GM18519 (cell line): ENCODE measurements around the gene GPR62.

ENCODE experiments used
- ATAC-seq: cut with Tn5 transposase; IDR thresholded peaks from one replicate; pipeline ENCODE4 v1.9.1; 2021; ENCODE audit warnings: mild to moderate bottlenecking, moderate library complexity; ENCODE audit not compliant: unreplicated experiment, low FRiP score

GPR62 gene

DNA sequence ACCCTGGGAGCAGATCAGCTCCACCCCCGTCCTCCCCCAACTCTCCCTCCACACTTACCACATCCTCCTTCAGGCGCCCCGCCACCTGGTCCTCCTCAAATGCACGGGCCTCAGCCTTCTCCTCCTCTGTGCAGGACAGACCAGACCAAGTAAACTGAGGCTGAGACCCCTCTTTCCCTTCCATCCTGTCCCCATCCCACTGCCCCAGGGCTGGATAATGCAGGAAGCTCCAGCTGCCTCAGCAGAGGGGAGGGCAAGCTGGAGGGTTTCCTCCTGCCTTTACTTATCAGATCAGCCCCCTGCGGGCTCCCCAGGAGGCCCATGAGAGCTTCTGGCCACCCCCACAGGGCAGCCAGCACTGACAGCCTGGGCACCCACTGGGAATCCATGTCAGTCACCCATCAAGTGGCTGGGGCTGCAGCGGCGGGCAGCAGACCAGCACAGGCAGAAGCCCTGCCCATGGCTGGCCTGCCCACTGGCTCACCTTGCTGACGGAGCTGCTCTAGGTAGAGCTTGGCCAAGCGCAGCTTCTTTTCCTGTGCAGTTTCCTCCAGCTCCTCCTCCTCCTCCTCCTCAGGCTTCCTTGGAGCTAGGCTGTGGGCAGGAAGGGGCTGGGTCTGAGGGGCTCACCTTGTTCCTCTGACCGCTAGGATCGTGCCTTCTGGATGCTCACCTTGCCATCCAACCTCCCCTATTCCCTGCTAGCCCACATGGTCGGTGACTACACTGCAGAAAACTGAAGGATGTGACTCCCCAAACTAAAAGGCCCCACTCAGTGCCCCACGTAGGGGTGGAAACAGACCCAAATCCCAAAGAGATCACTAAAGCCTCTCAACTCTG lies 17.4 kb upstream of the GPR62 start:
- ATAC-seq = no peak

DNA sequence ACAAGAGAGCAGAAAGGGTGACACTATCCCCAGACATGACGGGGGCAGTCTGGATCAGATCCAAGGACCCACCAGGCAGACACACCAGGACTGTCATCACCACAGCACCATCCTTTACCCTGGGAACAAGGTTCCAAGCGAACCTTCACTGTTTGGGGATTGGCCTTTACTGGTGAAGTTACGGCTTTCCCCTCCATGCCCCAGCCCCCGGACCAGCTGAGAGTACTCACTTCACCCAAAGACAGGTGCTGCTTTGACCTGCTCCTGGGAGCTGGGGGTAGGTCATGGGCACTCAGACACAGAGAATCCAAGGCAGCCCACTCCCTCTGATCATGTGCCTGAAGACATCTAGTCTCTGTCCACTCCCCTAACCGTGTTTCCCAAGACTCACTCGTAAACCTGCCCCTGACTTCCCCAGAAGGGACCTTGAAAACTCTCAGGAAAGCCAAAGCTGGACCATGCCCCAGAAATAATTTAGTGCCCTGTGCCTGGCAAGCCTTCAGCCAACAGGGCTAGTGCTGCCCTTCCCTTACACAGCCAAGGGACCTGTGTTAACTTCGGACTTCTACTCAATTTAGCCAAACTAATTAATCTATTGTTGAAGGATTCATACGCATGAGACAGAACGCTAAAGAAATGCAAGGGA lies 16.3 kb upstream of the GPR62 start:
- no peak for ATAC-seq

DNA sequence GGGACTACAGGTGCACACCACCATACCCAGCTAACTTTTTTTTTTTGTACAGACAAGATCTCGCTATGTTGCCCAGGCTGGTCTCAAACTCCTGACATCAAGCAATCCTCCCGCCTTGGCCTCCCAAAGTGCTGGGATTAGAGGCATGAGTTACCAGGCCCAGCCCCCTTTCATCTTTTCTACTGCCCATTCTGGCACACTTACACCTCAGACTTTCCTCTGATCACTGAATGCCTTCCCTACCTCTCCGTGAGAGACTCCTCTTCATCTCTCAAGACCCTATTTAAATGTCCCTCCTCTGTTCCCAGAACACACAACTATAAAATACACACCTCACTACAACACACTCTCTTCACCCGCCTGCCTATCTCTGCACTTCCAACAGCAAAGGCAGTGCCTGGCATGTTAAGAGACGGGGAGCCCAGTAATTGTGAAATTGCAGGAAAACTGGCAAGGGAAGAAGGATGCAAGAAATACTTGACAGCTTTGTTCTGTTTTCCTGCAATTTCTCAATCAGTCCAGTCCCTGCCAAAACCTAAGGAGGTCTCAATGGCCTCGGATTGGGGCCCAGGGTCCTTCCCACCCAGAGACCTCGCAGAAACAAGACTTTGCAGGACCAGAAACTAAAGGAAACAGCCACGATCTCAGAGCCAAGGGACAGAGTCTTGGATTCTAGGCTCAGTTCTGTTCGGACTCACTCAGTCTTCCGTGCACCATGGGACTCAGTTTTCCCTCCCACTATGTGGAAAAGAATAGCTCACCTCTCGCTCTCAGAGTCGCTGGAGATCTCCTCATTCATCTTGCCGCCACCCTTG lies 14.3 kb upstream of the GPR62 start:
- no peak for ATAC-seq

DNA sequence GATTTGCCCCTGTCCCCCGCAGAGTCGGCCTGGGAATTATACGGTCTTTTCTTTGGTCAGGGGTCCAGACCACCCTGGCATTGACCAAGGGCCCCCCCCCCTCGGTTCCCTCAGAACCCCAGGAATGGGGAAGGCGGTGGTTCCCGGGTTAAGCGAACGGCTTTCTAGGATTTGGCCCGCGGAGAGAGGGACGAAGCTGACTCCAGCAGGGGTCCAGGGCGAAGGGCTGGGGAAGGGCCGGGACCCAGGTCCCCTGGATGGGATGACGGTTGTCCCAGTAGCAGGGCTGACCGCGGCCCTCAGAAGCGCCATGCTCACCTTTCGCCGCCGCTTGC lies 13.8 kb upstream of the GPR62 start:
- no peak for ATAC-seq

DNA sequence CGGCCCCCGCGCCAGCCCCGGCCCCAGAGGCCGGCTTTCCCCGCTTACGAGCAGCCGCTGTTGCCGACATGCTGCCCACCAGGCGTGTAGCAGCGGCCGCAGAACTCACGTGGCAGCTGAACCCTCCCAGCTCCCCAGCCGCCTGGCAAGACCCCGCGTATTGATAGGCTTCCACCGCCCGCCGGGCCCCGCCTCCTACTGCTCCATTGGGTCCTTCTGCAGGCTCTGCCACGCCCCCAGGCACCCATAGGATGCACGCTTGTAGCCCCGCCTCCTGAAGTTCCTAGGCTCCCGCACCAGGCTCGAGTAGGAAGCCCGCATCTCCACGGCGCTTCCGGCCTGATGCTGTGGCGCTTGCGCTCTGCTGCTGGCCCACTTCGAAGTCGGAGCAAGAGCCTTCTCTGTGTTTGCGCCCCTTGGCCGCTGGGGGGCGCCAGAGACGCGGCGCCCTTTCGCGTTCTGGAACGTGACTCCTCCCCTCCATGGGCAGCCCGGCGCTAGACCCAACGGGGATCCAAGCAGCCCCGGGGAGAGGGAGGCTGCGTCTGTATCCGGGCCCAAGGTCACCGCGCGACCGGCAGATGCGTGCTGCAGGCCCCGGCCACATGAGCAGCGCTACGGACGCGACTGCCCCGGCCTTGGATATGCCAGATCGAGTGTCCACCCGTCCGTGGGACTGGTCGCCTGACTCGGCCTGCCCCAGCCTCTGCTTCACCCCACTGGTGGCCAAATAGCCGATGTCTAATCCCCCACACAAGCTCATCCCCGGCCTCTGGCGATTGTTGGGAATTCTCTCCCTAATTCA lies 13.2 kb upstream of the GPR62 start, which contains the start of the genes PARP3 and RRP9:
Gene PARP3 (plus strand): TSS at position 566 of the 805 bp plus-strand sequence. CDS start 993 bp downstream, outside the sequence.
Gene RRP9 (minus strand): TSS at position 107 of the 805 bp plus-strand sequence. CDS start 37 bp downstream, at position 70.
- ATAC-seq = peak; percentile 86

DNA sequence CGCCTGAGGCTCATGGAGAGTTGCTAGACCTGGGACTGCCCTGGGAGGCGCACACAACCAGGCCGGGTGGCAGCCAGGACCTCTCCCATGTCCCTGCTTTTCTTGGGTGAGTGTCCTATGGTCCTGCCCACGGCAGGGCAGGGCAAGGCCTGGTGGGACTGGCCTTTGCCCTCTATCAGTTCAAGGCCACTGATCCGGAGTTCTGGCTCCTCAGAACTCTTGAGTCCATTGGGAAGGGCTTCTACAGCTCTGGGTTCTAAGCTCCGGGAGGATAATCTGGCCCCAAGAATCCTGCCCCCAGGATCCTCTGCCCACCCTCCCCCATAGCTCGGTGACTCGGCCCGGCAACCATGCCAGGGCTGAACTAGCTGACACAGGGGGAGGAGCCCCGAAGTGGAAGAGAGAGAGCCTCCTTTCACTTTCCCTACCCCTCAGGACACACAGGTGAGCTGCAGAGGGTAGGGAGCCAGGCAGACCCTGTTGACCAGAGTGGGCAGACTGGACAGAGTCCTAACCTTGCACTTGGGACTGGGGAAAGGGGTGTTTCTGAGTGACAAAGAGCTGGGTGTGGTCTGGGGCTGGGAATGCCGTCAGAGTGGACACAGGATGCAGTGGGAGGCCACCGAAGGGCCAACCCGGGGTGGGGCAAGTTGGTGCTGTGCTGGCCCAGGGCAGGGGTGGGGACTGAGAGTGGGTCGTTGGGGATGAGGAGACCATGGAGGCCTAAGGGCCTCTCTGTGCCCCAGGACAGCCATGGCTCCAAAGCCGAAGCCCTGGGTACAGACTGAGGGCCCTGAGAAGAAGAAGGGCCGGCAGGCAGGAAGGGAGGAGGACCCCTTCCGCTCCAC lies 12.4 kb upstream of the GPR62 start:
- no peak for ATAC-seq

DNA sequence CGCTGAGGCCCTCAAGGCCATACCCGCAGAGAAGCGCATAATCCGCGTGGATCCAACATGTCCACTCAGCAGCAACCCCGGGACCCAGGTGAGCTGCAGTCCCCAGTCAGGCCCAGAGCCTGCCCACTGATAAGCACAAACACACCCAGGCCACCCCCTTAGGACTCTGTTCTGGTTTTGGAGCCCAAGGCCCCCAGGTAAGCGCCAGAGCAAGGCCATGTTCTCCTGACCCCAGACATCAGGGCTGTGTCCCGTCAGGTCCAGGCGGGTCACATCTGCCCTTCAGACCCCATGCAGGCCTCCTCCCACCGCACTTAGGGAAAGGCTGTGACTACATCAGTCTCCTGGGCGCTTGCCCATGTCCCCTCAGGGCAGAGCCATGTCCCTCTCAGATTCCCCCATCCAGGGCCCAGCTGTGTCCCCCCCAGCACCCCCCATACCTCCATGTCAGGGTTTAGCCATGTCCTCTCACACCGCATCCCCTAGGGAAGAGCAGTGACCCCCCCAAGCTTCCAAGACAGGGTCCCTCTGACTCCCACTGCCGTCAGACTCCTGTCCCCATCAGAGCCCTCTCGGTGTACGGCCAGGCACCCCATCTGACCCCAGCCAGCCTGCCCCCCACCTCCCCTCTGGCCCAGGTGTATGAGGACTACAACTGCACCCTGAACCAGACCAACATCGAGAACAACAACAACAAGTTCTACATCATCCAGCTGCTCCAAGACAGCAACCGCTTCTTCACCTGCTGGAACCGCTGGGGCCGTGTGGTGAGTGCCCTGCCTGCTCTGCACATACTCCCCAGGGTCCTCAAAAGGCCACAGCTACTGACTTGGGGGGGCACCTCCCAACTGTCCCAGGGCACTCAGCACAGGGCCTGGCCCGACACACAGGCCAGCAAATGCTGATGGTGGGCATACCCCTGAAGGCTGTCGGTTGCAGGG lies 11.5 kb upstream of the GPR62 start:
- ATAC-seq = no peak

DNA sequence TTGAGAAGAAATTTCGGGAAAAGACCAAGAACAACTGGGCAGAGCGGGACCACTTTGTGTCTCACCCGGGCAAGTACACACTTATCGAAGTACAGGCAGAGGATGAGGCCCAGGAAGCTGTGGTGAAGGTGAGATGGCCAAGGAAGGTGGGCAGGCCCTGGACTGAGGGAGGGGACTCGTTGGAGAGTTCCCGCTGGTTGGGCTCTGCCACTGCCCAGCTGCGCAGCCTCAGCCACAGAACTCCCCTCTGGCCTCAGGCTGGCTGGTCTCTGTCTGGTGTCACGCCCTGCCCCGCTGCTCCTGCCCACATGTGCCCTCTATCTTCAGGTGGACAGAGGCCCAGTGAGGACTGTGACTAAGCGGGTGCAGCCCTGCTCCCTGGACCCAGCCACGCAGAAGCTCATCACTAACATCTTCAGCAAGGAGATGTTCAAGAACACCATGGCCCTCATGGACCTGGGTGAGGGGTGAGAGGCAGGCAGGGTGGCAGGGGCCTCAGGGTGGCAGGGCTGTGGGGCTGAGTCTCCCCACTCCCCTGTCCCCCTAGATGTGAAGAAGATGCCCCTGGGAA lies 10.6 kb upstream of the GPR62 start:
- ATAC-seq = no peak

DNA sequence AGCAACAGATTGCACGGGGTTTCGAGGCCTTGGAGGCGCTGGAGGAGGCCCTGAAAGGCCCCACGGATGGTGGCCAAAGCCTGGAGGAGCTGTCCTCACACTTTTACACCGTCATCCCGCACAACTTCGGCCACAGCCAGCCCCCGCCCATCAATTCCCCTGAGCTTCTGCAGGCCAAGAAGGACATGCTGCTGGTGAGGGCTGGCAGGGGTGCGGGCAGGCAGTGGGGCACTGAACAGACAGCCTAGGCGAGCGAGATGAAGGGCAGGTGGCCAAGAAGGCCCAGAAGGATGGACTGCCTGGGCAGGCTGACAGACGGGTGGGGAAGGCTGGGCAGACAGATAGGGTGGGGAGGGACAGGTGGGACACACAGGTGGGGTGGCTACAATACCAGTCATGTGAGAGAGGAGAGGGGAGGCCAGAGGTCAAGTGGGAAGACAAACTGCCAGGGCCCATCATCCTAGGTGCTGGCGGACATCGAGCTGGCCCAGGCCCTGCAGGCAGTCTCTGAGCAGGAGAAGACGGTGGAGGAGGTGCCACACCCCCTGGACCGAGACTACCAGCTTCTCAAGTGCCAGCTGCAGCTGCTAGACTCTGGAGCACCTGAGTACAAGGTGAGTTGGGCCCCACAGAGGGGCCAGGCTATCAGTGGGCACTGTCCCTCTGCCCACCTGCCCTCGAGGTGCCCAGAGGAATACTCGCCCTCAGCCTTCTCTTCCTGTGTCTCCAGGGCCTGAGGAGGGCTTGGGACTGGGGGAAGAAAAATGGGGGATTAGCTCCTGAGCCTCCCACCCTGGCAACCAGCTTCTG lies 9.9 kb upstream of the GPR62 start:
- ATAC-seq = no peak

DNA sequence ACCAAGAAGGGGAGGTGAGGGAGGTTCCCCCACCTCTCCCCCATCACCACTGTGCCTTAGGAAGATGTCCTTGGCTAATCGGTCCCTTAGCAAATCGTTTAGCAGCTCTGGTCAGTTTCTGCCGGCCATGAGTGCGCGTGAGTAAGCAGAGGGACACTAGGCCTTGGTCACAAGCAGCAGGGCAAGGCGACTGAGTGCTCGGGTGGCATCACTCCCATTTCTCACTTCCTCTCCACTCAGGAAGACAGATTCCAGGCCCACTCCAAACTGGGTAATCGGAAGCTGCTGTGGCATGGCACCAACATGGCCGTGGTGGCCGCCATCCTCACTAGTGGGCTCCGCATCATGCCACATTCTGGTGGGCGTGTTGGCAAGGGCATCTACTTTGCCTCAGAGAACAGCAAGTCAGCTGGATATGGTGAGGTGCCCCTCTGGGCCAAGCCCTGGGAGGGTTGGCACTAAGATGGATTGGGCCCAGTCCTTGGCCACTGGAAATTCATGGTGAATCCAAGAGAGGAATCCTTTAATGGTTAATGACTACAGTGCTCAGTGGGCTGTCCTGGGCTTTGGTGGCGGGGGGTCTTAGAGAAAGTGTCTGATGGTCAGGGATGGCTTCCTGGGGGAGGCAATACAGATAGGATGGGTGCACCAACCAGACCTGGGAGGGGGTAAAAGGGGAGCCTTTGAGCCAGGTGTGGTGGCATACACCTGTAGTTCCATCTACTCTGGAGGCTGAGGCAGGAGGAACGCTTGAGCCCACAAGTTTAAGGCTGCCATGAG lies 9.1 kb upstream of the GPR62 start:
- no peak for ATAC-seq

DNA sequence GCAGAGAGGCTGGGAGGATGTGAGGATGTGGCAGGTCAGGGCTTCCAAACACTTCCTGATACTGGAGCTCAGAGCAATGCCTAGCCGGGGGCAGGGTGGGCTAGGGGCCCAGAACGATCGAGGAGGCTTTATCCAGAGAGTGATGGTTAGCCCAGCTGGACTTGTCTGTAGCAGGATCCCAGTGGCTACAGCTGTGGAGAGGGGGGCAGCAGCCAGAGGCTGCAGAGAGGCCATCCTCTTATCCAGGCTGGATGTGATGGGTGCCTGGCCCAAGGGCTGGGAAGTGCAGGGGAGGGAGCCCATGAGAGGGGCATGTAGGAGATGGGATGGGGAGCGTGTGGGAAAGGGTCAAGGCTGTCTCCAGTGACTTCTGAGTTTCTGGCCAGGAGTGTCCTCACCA lies 8.4 kb upstream of the GPR62 start:
- no peak for ATAC-seq

DNA sequence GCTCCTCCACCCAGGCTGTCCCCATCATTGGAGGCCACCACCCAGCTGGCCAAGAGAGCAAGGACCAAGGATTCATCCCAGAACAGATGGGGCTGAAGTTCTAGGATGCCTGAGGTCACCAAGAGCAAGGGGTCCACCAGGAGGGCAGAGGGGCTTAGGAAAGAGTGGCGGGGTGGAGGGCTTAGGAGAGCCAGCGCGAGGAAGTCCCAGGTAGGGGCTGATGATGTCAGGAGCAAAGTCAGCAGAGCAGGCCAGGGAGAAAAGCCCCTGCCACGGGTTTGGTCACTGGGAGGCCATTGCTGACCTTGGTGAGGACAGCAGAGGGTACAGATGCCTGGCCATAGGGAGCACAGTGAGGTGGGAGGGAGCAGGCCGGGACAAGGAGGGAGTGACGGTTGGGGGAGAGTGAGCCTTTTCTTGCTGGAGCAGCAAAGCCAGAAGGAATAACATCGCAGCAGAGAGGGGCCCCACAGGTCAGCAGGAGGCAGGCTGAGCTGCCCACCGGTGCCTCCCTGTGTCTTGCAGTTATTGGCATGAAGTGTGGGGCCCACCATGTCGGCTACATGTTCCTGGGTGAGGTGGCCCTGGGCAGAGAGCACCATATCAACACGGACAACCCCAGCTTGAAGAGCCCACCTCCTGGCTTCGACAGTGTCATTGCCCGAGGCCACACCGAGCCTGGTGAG lies 7.8 kb upstream of the GPR62 start:
- ATAC-seq = no peak

DNA sequence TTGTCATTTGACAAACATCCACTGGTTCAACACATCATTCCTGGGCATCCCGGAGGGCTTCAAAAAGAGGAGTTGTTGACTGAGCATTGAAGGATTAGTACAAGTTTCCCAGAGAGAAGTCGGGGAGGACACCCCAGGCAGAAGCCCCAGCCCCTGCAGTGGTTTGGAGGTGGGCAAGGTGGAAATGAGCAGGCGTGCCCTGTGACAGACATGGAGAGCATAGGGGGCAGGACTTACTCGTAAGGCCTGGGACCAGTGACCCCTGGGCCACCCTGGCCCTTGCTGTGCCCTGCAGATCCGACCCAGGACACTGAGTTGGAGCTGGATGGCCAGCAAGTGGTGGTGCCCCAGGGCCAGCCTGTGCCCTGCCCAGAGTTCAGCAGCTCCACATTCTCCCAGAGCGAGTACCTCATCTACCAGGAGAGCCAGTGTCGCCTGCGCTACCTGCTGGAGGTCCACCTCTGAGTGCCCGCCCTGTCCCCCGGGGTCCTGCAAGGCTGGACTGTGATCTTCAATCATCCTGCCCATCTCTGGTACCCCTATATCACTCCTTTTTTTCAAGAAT lies 7.1 kb upstream of the GPR62 start:
- ATAC-seq = no peak

DNA sequence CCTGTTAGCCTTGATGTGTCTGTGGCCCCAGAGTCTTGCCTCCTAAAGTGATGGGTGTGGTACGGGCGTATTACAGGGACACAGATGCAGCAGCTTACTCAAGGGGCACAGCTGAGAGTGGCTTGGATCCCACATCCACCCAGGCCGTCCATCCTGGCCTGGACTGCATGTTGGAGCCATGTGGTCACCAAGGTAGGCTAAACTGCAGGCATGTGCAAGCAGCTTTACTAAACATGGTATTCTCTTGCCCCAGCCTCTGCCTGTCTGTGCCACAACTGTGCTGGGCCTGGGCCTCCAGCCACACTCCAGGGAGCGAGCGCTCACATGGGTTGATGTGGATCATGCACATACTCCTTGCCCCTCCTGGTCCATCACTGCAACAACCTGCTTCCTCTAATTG lies 6.1 kb upstream of the GPR62 start:
- no peak for ATAC-seq

DNA sequence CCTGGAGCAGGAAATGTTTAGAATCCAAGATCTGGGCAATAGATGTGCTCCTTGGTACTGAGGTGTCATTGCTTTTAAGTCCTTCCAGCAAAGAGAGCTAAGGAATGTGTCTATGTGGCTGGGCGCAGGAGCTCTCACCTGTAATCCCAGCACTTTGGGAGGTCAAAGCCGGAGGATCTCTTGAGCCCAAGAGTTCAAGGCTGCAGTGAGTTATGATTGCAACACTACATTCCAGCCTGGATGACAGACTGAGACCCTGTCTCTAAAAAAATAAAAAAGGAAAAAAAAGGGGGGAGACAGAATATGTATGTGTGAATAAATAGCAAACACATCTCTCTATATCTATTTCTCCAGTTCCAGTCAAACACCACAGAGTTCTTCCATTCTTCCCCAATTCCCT lies 4.3 kb upstream of the GPR62 start:
- ATAC-seq = no peak

DNA sequence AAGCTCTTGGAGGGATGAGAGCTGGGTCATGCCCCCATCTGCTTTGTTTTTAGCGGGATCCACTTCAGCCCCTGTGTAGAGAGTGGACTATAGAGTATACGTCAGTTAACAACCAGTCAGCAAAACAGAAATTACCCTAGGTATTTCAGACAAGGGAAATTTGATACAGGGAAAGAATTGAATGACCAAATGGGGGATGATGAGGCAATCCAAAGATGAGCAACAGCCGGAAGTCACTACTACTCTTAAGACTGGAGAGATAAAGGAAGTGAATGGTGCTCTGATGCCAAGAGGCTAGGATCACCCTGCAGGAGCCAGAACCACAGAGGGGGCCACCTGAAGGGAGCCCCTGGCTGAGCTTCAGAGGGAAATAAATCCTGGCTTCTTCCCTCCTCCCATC lies 1.7 kb upstream of the GPR62 start:
- ATAC-seq = no peak
